ENCODE data around the gene RAB44.
A peak's percentile ranks its signal among the peaks of the same experiment; 100 is the strongest.
"Not testable (repeated sequence)": the region's sequence is repeated elsewhere in the genome, so short reads cannot be mapped to it uniquely, and the experiment has no call there.

RAB44 gene

DNA sequence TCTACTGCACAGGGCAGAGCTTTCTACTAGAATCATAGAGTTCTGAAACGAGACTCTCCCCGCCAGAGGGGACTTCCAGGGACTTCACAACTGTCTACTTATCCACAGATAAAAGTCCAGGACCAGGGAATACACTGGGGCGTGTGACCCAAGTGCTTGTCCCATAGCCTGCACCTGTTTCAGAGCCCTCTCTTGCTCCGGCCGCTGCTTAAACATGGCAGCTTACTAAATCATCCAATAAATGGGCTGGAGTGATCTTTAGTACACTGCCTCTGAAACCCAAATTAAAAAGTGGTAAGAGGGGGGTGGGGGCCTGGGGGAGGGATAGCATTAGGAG is 8.9 kb upstream of the RAB44 start:
- no peak for DNase-seq

DNA sequence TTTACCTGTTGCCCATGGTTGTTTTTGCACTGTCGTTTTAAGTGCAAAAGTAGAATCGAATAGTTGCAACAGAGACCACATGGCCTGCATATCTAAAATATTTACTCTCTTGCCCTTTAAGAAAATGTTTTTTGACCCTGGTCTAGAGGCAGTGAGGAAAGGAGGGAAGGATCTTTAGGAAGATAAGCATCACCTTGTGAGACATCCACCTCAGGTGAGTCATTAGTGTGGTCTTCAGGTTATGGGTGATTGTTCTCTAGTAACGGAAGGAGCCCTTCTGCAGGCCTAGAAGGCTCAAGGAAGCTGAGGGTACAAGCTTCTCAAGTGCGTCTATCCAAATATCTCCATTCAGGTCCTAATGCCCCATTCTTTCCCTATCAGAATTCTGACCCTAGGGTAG is 6.6 kb upstream of the RAB44 start:
- DNase-seq: no peak

DNA sequence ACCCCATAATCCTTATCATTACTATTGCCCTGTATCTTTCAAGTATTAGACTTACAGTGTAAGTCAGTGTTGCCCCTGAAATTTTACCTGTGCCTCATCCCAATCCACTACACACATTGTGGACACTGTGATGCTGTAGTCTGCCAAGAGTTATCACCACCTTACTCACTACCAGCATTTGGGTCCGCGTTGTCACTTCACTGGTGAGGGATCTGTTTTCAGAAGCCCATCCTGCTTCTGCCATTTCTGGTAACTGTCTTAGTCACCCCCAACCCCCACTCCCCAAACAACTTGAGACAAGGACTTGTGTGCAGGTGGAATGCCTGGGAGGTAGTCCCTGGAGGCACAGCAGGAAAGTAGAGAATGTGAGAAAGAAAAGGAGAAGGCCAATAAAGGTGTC is 6.0 kb upstream of the RAB44 start:
- no peak for DNase-seq

DNA sequence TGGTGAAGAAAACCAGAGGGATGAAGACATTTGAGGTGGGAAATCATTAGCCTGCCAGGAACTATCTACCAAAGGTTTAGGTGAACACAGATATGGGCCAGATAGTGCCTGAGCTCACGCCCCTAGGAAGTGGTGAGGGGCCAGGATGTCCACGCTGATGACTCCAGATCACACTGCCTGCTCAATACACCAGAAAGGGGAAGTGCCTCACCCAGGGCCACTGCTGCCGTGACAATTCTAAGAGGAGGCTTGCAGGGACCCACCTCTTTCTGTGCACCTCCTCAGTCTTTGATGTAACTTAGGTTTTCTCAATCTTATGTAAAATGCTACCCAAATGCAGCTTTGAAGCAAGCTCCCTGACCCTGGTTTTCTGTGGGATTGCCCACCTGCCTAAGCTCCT is 5.4 kb upstream of the RAB44 start:
- peak; percentile 47 for DNase-seq

DNA sequence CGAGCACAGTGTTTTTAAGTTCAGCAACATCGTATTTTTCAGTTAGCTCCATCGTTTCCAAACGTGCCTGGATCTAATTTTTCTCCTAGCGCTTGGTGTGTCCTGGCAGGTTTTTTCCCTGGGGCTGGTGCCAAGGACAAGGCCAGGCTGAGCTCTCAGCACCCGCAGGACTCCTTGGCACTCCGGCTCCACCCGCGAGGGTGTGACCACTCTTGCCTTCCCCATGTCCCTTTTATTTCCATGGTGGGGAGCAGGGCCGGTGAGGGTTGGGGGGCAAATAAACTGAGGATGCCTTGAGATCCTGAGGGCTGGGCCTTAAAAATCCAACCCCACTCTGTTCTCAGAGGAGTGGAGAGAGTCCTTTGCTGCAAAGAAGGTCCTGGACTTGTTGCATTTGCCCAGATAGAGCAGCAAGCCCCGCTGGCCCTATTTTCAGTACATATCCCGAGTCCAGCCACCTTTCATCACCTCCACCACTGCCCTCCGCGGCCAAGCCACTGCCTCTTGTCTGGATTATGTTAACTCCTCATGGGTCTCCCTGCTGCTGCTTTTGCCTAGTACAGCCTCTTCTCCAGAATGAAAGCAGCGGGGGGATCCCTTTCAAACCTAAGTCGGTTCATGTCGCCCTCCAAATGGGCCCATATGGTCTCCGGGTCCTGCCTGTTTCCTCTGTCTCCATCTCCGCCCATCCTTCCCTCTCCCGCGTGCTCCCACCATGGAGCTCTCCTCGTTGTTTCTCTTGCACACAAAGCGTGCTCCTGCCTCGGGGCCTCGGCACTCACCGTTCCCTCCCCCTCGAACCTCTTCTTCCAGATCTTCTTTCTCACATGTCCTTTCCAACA is 4.5 kb upstream of the RAB44 start:
- DNase-seq: no peak

DNA sequence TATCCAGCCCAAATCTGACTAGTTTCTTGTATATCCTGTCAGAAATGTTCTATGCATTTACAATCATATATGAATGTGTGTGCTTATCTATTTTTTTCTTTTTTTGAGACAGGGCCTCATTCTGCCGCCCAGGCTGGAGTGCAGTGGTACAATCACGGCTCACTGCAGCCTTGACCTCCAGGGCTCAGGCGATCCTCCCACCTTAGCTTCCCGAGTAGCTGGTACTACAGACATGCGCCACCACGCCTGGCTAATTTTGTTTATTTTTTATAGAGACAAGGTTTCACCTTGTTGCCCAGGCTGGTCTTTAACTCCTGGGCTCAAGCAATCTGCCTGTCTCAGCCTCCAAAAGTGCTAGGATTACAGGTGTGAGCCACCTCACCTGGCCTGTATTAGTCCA is 3.0 kb upstream of the RAB44 start:
- no peak for DNase-seq

DNA sequence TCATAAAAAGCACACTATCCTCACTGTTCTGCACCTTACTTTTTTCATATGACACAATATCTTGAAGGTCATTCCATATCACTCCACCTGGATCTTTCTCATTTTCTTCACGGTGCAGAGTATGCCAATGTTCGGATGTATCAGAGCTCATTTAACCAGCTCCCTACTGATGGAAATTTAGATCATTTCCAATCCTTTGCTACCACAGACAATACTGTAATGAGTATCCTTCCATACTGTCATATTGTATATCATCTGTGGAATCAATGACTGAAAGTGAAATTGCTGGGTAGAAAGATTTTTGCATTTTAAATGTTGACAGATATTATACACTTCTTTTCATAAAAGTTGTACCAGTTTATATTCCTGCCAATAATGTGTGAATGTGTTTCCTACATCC is 2.2 kb upstream of the RAB44 start:
- DNase-seq: no peak

DNA sequence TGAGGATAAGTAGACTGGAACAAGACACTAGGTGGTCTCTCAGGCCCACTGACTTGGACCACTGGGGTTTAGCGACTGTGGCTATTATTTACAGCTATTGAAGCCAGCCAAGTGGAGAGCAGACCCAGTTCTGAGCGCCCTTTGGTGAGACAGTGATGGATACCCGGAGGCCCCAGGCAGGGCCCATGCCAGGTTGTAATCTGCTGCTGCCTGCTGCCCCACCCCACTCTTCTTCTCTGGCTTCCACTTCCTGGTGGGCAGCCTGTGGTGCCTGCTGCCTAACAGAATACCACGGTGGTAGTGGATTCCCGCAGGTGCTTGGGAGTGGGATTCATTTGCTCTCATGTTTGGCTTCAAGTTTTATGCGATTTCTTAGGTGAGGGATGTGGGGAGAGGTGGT is 570 bp downstream of the RAB44 start:
- no peak for DNase-seq

DNA sequence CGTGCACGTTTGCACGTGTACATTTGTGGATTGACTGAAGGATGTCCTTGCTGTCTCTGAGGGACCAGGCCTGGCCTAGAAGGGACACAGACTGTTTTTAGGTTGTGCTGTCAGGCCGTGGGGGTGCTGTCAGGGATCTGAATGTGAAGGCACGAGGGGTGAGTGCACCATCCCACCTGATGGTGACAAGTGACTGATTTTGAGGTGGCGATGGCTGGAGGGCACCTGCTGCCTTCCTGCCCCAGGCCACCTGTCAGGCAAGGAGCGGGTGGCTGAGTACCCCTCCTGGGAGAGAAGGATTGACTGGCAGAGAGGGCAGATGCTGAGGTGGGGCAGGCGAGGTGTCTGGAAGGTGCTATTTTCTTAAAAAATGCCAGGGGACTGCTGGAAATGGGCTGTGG is 1.2 kb downstream of the RAB44 start:
- DNase-seq: no peak

DNA sequence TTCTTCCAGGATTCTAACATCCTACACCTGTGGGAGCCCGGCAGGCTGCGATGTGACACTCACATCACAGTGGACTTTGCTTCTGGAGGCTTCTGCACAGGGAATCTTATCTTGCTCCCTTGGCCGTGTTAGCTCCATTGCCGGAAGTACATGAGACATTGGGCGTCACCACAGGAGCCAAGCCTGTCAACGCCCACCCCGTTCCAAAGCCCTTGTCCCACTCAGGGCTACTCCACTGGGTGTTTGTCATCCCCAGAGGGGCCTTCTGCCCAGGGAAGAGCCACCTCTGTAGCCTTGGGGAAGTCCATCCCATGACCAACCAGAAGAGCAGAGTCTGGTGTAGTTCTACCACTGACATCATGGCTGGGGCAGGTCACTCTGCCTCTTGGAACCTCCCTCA is 1.7 kb downstream of the RAB44 start:
- no peak for DNase-seq

DNA sequence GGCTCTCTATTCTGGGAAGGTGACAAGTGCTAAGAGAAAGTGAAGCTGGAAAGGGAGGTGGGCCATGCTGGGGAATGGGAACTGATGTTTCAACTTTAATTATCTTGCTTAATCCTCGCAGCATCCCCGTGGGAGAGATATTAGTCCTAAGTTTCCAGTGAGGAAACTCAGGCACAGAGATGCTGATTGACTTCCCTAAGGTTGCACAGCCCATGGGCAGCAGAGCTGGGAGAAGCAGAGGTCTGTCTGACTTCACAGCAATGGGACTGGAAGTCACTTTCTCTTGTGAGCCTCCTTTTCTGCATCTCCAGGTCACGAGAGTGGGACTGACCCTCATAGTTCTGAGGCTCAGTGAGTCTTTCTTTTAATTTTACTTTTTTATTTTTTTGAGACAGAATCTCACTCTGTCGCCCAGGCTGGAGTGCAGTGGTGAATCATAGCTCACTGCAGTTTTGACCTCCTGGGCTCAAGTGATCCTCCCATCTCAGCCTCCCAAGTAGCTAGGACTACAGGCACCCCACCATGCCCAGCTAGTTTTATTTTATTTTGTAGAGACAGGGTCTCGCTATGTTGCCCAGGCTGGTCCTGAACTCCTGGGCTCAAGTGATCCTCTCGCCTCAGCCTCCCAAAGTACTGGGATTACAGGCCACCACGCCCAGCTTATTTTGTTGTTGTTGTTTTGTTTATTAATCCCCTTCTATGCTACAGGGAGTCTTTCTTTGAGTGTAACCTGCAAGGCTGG is 2.6 kb downstream of the RAB44 start:
- DNase-seq: no peak

DNA sequence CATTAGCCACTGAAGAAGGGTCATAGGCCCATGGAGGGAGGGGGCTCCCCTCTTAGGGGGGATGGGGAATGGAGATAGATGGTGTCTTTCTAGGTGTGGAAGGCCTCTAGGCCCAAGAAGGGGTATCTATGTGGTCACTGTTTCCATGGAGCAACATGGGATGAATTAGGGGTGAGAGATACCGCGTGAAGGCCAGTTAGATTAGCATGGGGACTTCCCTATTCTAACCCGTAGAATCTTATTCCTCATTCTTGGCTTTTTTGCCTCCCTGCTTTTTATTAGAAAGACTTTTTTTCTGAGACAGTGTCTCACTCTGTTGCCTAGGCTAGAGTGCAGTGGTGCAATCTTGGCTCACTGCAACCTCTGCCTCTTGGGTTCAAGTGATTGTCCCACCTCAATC is 3.2 kb downstream of the RAB44 start:
- DNase-seq: no peak

DNA sequence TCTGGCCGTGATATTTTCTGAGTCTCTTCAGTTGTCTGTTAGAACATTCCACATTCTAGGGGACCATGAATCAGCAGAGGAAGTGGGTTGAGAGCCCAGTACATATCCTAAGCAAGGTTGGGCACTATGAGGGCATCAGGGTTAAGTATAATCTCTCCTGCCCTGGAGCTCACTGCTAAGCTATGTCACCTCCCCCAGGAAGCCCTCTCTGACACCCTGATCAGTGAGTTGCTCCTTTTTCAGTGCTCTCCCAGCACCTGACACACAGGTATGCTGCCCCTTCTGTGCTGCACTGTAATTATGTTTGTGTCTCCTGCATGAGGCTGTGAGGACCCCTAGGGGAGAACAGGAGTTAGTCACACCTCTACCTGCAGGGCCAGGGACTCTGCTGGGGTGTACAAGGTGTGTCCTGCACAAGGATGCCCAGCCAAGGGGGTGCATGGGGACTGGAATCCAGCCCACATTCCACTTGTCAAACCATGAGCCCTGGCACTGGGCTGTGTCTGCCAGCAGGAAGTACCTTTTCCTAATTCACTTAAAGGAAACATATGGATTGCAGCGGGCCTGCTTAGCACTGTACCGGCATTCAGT is 3.9 kb downstream of the RAB44 start:
- DNase-seq: no peak

DNA sequence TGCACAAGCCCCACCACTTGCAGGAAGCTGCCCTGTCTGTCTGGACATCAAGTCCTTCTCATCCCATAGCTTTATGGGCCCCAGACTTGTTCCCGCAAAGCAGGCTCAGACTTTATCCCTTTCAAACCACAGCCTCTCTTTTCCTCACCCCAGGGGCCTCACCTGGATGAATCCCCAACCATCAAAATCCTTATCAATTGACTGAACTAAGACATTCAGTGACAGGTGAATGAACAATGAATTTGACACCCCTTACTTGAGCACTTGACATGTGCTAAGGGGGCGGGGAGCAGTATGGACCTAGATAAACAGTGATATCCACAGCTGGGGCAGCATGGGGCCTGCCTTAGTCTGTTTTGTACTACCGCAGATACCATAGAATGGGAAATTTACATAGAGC is 5.0 kb downstream of the RAB44 start:
- DNase-seq: no peak

DNA sequence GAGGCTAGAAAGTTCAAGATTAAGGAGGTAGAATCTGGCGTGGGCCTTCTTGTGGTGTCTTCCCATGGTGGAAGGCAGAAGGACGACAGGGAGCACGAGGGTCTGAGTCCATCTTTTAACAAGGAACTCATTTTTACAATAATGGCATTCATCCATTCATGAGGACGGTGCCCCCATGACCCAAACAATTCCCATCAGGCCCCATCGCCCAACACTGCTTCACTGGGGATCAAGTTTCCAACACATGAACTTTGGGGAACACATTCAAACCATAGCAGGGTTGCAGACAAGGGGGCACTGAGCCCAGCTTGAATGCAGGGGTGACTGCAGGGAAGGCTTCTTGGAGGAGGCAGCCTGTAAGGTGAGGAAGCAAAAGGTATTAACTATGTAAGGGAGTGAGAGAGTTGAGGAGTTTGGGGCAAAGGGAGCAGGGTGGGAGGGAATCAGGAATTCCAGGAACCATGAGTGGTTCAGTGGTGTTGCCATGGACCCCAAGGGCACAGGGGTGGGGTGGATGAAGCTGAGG is 5.5 kb downstream of the RAB44 start:
- no peak for DNase-seq

DNA sequence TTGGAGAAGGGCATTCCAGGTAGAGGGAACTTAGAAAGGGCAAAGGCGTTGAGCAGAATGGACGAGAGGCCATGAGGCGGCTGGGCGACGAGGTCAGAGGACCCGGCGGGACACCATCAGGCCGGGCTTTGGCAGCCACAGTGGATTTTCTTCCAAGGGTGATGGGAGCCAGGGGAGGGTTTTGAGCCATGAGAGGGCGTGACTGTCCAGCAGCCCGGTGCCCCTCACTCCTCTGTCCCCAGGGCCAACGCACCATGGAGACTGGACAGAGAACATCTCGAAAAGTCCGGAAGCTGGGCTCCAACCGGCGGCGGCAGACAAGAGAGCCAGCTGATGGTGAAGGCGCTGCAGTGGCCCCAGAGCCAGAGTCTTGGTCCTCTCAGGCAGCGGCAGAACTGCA is 6.4 kb downstream of the RAB44 start:
- DNase-seq: no peak

DNA sequence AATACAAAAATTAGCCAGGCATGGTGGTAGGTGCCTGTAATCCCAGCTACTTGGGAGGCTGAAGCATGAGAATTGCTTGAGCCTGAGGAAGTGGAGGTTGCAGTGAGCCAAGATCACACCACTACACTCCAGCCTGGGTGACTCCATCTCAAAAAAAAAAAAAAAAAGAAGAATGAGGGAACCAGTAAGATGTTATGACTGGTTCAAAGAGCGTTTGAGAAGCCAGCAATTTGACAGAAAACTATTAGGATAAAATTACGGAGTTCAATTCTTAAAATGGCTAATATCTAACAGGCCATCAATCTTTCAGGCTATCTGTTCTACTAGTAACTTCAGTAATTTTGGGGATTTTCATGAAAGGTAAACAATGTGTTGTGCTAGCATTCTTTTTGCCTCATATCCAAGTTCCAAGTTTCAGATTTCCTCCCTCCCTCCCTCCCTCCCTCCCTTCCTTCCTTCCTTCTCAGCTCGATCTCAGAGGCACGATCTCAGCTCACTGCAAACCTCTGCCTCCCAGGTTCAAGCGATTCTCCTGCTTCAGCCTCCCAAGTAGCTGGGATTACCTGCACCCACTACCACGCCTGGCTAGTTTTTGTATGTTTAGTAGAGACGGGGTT is 7.4 kb downstream of the RAB44 start:
- not testable (repeated sequence) for DNase-seq

DNA sequence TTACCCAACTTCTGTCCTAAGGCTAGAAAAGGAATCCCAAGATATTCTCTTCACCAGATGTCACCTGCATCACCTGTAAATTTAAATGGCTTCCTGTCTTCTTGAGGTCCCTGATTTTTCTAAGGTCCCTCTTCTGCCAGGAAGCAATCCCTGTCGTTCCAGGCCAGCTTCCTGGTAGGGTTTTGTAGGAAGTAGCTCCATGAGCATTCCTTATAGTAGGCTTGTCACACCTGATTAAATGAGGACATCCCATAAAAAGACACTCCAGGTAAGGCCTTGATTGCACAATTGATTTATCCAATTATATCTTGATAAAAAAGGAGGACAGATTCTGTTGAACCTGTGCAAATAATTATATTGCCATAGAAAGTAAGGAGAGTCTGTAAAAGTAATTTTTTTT is 8.7 kb downstream of the RAB44 start:
- no peak for DNase-seq

DNA sequence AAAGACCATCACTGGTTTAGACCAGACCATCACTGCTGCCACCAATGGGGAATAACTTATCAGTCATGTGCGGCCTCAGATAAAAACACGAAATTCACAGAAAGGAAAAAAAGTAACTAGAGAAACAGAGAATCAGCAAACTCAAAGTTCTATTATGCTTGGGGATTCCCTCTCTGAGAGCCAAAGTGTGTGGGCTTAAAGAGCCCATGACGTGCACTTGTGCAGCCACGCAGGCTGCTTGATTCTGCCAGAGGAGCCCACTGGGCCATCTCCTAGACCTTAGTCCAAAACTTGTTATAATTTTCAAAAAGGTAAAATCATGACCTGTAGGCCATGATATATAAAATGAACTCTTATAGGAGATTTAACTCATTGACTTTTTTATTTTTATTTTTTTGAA is 15.2 kb downstream of the RAB44 start:
- no peak for DNase-seq

DNA sequence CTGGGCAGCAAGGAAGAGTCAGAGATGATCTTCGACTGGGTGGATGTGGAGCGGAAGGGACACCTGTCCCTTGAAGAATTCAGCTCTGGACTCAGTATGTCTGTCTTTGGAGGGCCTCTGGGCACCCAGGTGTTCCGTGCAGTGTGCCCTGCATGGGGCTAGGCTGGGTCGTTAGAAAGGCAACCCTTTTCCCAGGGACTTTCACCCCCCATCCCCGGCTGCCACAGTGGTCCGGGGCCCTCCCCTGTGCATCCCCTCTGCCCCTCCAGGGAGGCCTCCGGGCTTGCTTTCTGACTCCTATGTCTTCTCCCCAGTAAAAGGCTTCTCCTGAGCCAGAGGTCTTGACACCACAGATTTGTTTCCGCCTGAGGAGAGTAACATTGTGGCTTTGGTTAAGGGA is 16.2 kb downstream of the RAB44 start:
- no peak for DNase-seq

DNA sequence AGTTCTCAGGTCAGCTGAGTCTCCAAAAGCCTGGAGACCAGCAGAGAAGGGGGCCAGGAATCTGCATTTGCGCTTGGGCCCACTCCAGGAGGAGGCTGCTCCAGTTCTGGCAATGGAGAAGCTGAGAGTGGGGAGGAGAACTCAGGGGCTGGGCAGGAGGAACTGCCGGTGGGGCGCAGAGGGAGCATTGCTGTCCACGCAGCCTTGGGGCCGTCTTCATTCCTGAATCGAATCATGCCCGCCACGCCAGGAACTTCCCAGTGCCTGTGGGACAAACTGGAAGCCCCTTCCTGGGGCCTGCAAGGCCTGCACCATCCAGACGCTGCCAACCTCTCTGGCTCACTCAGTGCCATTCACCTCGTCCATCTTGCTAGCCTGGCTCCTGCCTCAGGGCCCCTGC is 16.9 kb downstream of the RAB44 start:
- DNase-seq: no peak

DNA sequence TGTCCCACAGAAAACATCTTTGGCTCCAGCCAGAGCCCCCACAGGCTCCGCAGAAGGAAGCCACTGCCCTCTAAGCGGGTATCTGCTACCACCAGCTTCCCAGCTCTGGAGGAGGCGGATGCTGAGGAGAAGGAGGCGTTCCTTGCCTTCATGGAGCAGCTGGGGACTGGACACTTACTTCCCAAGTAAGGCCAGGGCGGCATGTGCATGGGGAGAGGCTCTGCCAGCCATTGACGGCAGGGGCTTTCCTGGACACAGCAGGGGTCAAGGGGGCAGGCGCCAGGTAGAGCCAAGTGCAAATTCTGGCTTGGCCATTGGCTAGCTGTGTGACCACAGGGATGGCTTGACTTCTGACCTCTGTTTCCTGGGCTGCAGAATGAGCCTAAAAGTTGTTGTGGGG is 17.8 kb downstream of the RAB44 start:
- no peak for DNase-seq

DNA sequence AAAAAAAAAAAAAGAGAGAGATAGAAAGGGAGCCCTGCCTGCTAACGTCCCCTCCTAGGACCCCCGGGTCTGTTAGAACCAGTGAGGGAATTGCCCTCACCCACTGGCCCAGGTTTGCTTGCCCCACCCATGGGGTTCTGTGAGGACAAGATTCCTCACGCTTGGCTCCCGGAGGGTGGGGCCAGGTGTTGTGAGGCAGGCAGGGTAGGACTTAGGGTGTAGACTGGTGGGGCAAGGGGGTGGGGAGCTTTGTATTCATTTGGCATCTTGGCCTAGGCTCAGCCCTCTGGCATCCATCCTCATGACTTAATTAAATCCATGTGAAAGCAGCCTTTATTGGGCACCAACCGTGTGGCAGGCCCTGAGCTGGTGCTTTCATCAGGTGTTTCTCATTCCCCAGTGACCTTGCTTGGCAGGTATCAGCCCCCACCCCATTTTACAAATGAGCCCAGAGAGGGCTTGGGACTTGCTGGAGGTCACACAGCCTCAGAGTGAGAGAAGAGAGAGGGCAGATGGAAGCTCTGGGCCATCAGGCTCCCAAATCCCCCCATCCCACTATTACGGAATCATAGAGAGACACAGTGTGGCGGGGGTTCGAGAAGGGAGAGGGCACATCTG is 19.0 kb downstream of the RAB44 start:
- no peak for DNase-seq

Measured in SIG-M5 (cell line).